ENCODE data around the gene KLF6.

Gene KLF6

DNA sequence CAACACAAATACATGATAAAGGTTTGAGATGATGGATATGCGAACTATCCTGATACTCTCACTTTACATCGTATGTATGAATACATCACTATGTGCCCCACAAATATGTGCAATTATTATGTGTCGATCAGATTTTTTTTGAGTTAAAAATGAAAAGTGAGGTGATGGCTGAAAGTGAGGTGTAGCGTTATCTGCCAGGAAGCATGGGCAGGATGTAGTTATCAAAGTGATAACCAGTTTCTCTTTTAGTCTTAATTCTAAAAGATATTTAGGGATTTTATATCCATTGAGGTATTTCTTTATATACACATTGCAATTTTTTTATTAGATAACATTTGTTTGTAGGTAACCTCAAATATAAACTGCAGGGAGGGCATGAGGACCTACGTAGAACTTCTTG is 15.6 kb upstream of the KLF6 start:
- H3K27me3 ChIP-seq (ENCODE audit: low read depth, low read length) = no peaks in the 10 kb centered on the region
- no peak overlapping the region for H3K4me3 ChIP-seq (ENCODE audit: low read depth in 1 of 2, low read length in 2 of 2)
- H3K36me3 ChIP-seq (ENCODE audit: control insufficient read depth in 1 of 2, insufficient read depth in 2 of 2, low read length in 2 of 2) = peaks cover 0 to 11% of the 10 kb centered on the region in 2 donors
- peaks cover 0 to 10% of the 10 kb centered on the region in 2 donors for H3K4me1 ChIP-seq (ENCODE audit: control insufficient read depth in 1 of 2, insufficient read depth in 2 of 2, low read length in 2 of 2)
- H3K27ac ChIP-seq (ENCODE audit: low read length) = no peak overlapping the region
- H3K9me3 ChIP-seq (ENCODE audit: control insufficient read depth in 1 of 2, low read length in 2 of 2) = no peaks in the 10 kb centered on the region

DNA sequence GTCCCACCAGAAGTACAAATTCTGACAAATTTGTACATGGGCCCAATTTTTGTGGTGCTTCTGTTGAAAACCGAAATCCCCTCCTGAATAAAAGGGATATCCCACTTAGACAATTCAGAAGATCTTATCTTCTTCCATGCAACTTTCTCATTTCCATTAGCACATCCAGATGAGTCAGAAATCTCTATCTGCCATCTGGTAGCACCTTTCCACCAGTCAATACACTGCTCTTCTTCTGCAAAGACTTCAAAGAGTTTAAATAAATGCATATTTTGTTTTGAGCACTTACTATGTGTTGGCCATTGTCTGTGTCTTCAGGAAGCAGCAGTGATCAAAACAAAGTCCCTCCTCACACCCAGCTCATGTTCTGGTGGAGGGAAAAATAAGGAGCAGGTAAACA is 12.7 kb upstream of the KLF6 start:
- Histone ChIP-seq H3K9me3 (ENCODE audit: control insufficient read depth in 1 of 2, low read length in 2 of 2) (peaks cover 0 to 10% of the 10 kb centered on the region in 2 donors), H3K4me3 (ENCODE audit: low read depth in 1 of 2, low read length in 2 of 2) (no peak overlapping the region)

GRCh38 chr10:3793553-3793952 is 8.5 kb upstream of the KLF6 start:
- Histone ChIP-seq H3K36me3 (ENCODE audit: control insufficient read depth in 1 of 2, insufficient read depth in 2 of 2, low read length in 2 of 2) (no peaks in the 10 kb centered on the region), H3K27ac (ENCODE audit: low read length) (no peak overlapping the region), H3K4me3 (ENCODE audit: low read depth in 1 of 2, low read length in 2 of 2) (no peak overlapping the region), H3K4me1 (ENCODE audit: control insufficient read depth in 1 of 2, insufficient read depth in 2 of 2, low read length in 2 of 2) (no peaks in the 10 kb centered on the region), H3K27me3 (ENCODE audit: low read depth, low read length) (no peaks in the 10 kb centered on the region), H3K9me3 (ENCODE audit: control insufficient read depth in 1 of 2, low read length in 2 of 2) (peaks cover 0 to 13% of the 10 kb centered on the region in 2 donors)

More for the DNA sequence above, 12.7 kb upstream of the KLF6 start:
- Histone ChIP-seq H3K36me3 (ENCODE audit: control insufficient read depth in 1 of 2, insufficient read depth in 2 of 2, low read length in 2 of 2) (no peaks in the 10 kb centered on the region), H3K4me1 (ENCODE audit: control insufficient read depth in 1 of 2, insufficient read depth in 2 of 2, low read length in 2 of 2) (no peaks in the 10 kb centered on the region), H3K27me3 (ENCODE audit: low read depth, low read length) (no peaks in the 10 kb centered on the region), H3K27ac (ENCODE audit: low read length) (no peak overlapping the region)

DNA sequence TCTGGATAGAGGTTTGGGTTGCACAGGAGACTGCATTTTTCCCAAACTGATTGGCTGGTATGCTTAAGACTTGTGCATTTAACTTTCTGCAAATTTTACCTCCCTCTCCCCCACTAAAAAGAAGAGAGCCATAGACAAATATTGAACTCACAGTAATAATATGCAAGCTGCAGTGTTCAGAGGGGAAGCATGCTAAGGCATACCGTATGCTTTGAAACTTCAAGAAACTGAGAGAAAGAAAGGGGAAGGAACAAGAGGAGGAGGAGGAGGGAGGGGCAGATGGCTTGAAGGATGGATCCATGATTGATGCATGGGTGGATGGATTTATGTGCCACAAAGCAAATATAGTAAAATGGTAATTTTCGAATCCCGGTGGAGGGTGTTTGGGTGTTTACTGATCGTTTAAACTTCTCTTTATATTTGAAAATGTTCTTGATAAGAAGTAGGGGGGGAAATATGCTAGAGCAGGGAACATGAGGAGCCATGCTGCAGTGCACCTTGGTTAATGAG is 7.8 kb upstream of the KLF6 start:
- no peaks in the 10 kb centered on the region for H3K27me3 ChIP-seq (ENCODE audit: low read depth, low read length)
- H3K27ac ChIP-seq (ENCODE audit: low read length) = no peak overlapping the region
- H3K4me1 ChIP-seq (ENCODE audit: control insufficient read depth in 1 of 2, insufficient read depth in 2 of 2, low read length in 2 of 2) = no peaks in the 10 kb centered on the region
- H3K4me3 ChIP-seq (ENCODE audit: low read depth in 1 of 2, low read length in 2 of 2) = no peak overlapping the region
- H3K9me3 ChIP-seq (ENCODE audit: control insufficient read depth in 1 of 2, low read length in 2 of 2) = peaks cover 0 to 13% of the 10 kb centered on the region in 2 donors
- no peaks in the 10 kb centered on the region for H3K36me3 ChIP-seq (ENCODE audit: control insufficient read depth in 1 of 2, insufficient read depth in 2 of 2, low read length in 2 of 2)

DNA sequence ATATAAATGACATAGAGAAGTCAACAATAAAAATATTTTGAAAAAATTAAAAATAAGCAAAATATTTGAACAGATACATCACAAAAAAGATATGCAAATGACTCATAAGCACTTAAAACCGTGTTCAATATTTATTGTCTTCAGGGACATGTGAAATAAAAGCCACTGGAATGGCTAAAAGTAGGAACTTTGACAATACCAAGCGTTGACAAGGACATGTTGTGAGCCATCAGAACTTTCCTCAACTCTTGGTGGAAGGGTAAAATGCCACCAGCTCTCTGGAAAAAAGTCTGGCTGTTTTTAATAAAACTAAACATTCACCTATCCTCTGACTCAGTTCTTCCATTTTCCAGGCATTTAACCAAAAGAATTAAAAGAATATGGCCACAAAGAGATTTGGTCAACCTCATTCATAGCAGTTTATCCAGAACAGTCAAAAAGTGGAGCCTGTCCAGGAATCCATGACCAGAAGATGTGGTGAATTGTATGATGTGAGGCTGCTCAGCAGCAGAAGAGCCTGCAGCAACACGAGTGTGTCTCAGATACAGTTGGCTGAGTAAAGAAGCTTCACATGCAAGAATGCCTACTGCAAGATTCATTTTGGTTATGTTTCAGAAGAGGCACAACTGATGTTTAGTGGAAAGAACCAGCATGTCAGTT is 7.1 kb upstream of the KLF6 start:
- Histone ChIP-seq H3K4me1 (ENCODE audit: control insufficient read depth in 1 of 2, insufficient read depth in 2 of 2, low read length in 2 of 2) (no peaks in the 10 kb centered on the region), H3K36me3 (ENCODE audit: control insufficient read depth in 1 of 2, insufficient read depth in 2 of 2, low read length in 2 of 2) (no peaks in the 10 kb centered on the region), H3K27me3 (ENCODE audit: low read depth, low read length) (no peaks in the 10 kb centered on the region), H3K4me3 (ENCODE audit: low read depth in 1 of 2, low read length in 2 of 2) (no peak overlapping the region), H3K27ac (ENCODE audit: low read length) (no peak overlapping the region), H3K9me3 (ENCODE audit: control insufficient read depth in 1 of 2, low read length in 2 of 2) (peaks cover 0 to 13% of the 10 kb centered on the region in 2 donors)

- Histone ChIP-seq H3K9me3 (ENCODE audit: control insufficient read depth in 1 of 2, low read length in 2 of 2) (peaks cover 0 to 13% of the 10 kb centered on the region in 2 donors), H3K27me3 (ENCODE audit: low read depth, low read length) (no peaks in the 10 kb centered on the region), H3K27ac (ENCODE audit: low read length) (no peak overlapping the region), H3K4me3 (ENCODE audit: low read depth in 1 of 2, low read length in 2 of 2) (no peak overlapping the region), H3K36me3 (ENCODE audit: control insufficient read depth in 1 of 2, insufficient read depth in 2 of 2, low read length in 2 of 2) (peaks cover 0 to 2% of the 10 kb centered on the region in 2 donors), H3K4me1 (ENCODE audit: control insufficient read depth in 1 of 2, insufficient read depth in 2 of 2, low read length in 2 of 2) (no peaks in the 10 kb centered on the region)
Observed at GRCh38 chr10:3790858-3791257, 5.8 kb upstream of the KLF6 start.

GRCh38 chr10:3790272-3790671 is 5.3 kb upstream of the KLF6 start:
- Histone ChIP-seq H3K27ac (ENCODE audit: low read length) (no peak overlapping the region), H3K4me1 (ENCODE audit: control insufficient read depth in 1 of 2, insufficient read depth in 2 of 2, low read length in 2 of 2) (no peaks in the 10 kb centered on the region), H3K36me3 (ENCODE audit: control insufficient read depth in 1 of 2, insufficient read depth in 2 of 2, low read length in 2 of 2) (peaks cover 0 to 7% of the 10 kb centered on the region in 2 donors), H3K4me3 (ENCODE audit: low read depth in 1 of 2, low read length in 2 of 2) (no peak overlapping the region), H3K27me3 (ENCODE audit: low read depth, low read length) (no peaks in the 10 kb centered on the region), H3K9me3 (ENCODE audit: control insufficient read depth in 1 of 2, low read length in 2 of 2) (peaks cover 0 to 13% of the 10 kb centered on the region in 2 donors)

GRCh38 chr10:3789621-3790020 is 4.6 kb upstream of the KLF6 start:
- Histone ChIP-seq H3K9me3 (ENCODE audit: control insufficient read depth in 1 of 2, low read length in 2 of 2) (peaks cover 0 to 13% of the 10 kb centered on the region in 2 donors), H3K27me3 (ENCODE audit: low read depth, low read length) (no peaks in the 10 kb centered on the region), H3K4me3 (ENCODE audit: low read depth in 1 of 2, low read length in 2 of 2) (no peak overlapping the region), H3K27ac (ENCODE audit: low read length) (no peak overlapping the region), H3K4me1 (ENCODE audit: control insufficient read depth in 1 of 2, insufficient read depth in 2 of 2, low read length in 2 of 2) (no peaks in the 10 kb centered on the region), H3K36me3 (ENCODE audit: control insufficient read depth in 1 of 2, insufficient read depth in 2 of 2, low read length in 2 of 2) (peaks cover 0 to 10% of the 10 kb centered on the region in 2 donors)

DNA sequence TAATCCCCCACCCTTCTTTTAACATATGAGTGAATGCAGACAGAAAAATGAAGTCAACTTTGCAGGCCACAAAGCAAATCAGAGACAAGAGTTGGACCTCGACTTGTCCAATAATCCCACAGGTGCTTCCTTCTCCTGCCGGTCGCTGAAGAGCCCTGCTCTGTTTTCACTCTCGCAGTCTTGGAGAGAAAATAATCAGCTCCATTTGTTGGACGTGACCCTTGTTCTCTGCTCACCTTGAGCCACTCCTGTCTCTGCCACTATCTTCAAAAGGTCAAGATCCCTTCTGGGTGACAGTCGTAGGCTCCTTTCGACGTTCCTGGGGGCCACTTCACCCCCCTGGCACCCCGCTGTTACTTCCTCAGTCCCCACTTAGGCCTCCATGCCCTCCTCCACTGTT is 2.8 kb upstream of the KLF6 start:
- no peak overlapping the region for H3K4me3 ChIP-seq (ENCODE audit: low read depth in 1 of 2, low read length in 2 of 2)
- H3K4me1 ChIP-seq (ENCODE audit: control insufficient read depth in 1 of 2, insufficient read depth in 2 of 2, low read length in 2 of 2) = no peaks in the 10 kb centered on the region
- H3K36me3 ChIP-seq (ENCODE audit: control insufficient read depth in 1 of 2, insufficient read depth in 2 of 2, low read length in 2 of 2) = peaks cover 0 to 26% of the 10 kb centered on the region in 2 donors
- H3K27ac ChIP-seq (ENCODE audit: low read length) = no peak overlapping the region
- no peaks in the 10 kb centered on the region for H3K27me3 ChIP-seq (ENCODE audit: low read depth, low read length)
- peaks cover 0 to 3% of the 10 kb centered on the region in 2 donors for H3K9me3 ChIP-seq (ENCODE audit: control insufficient read depth in 1 of 2, low read length in 2 of 2)

- H3K27ac ChIP-seq (ENCODE audit: low read length) = peak overlapping the region; percentile 97
- no peaks in the 10 kb centered on the region for H3K27me3 ChIP-seq (ENCODE audit: low read depth, low read length)
- H3K4me3 ChIP-seq (ENCODE audit: low read depth in 1 of 2, low read length in 2 of 2) = no peak overlapping the region
- H3K36me3 ChIP-seq (ENCODE audit: control insufficient read depth in 1 of 2, insufficient read depth in 2 of 2, low read length in 2 of 2) = peaks cover 6 to 33% of the 10 kb centered on the region in 2 donors
- peaks cover 0 to 3% of the 10 kb centered on the region in 2 donors for H3K9me3 ChIP-seq (ENCODE audit: control insufficient read depth in 1 of 2, low read length in 2 of 2)
- H3K4me1 ChIP-seq (ENCODE audit: control insufficient read depth in 1 of 2, insufficient read depth in 2 of 2, low read length in 2 of 2) = peaks cover 0 to under 1% of the 10 kb centered on the region in 2 donors
Observed at GRCh38 chr10:3787016-3787400, 2.0 kb upstream of the KLF6 start.

DNA sequence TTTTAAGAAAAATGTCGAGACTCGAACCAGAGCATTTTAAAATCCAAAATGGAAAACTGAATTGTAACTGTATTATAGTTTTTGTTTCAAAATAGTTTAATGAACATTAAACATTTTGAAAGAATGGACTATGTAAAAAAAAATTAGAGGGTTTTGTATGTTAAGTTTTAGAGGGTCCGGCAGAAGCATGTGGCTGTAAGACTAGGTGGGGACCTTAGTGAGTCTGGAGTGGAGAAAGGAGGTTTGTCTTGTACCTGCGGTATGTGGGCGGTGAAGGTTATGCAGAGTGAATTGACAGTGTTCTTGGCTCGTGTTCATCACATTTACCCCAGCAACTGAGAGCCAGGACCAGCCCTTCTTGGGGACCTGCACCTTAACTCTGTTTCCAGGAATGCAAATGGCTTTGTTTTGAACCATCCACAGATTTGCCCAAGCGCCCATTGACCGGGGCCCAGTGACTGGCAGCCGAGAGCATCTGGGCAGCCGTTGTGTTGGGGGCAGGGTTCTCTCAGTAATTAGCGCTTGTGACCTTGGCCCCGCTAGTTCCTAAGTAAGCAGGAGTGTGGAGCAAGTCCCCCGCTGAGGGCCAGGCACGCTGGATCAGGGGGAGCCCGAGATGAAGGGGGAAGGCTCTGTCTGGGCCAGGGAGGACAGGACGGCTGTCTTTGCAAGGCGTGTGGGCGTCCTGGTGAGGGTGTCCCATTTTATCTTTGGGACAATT is 1.4 kb upstream of the KLF6 start:
- Histone ChIP-seq H3K4me1 (ENCODE audit: control insufficient read depth in 1 of 2, insufficient read depth in 2 of 2, low read length in 2 of 2) (peaks cover 0 to 6% of the 10 kb centered on the region in 2 donors), H3K9me3 (ENCODE audit: control insufficient read depth in 1 of 2, low read length in 2 of 2) (peaks cover 0 to 3% of the 10 kb centered on the region in 2 donors), H3K36me3 (ENCODE audit: control insufficient read depth in 1 of 2, insufficient read depth in 2 of 2, low read length in 2 of 2) (peaks cover 12 to 39% of the 10 kb centered on the region in 2 donors), H3K27ac (ENCODE audit: low read length) (peak overlapping the region; percentile 97), H3K4me3 (ENCODE audit: low read depth in 1 of 2, low read length in 2 of 2) (peak overlapping the region; percentile 65 to 76), H3K27me3 (ENCODE audit: low read depth, low read length) (no peaks in the 10 kb centered on the region)

Data from muscle layer of duodenum (tissue), 2 donors.